Uterus (tissue), 4 donors: ENCODE results near the gene HDLBP. TPM values are rescaled to one million over a fixed set of nuclear protein-coding genes. Genes with fewer than 3 reads are reported as not detected.

Experiments used
- DNase-seq, 2 donors: peaks; one replicate each; pipeline ENCODE4 v3.0.0-alpha.2; 2019 to 2020
- H3K27ac ChIP-seq, 2 donors: fragments of 200-600 bp; sonication (generic); 1 replicate in 1 of 2; 2 replicates in 1 of 2; pipeline ENCODE4 v1.5.1; 2016 to 2018
- H3K27me3 ChIP-seq, 2 donors: fragments of 200-600 bp; sonication (generic); one replicate each; pipeline ENCODE4 v1.5.1; 2018 to 2019; ENCODE audit warnings: control low read depth in 1 of 2
- H3K36me3 ChIP-seq, 2 donors: fragments of 200-600 bp; sonication (generic); one replicate each; pipeline ENCODE4 v1.5.1; 2019; ENCODE audit warnings: control low read depth in 1 of 2
- H3K4me1 ChIP-seq, 2 donors: fragments of 200-600 bp; sonication (generic); one replicate each; pipeline ENCODE4 v1.5.1; 2018 to 2019; ENCODE audit warnings: control low read depth in 1 of 2
- H3K4me3 ChIP-seq, 2 donors: fragments of 200-600 bp; sonication (generic); 1 replicate in 1 of 2; 2 replicates in 1 of 2; pipeline ENCODE4 v1.5.1; 2018 to 2019; ENCODE audit warnings: mild to moderate bottlenecking in 1 of 2
- H3K9me3 ChIP-seq, 2 donors: fragments of 200-600 bp; sonication (generic); one replicate each; pipeline ENCODE4 v1.5.1; 2019; ENCODE audit warnings: control low read depth in 1 of 2
- CTCF ChIP-seq, 4 experiments: fragments of 200-600 bp in 2 of 4; fragments of 450-650 bp in 2 of 4; sonication (generic) in 2 of 4; IDR thresholded peaks; one replicate each; pipeline ENCODE4 v1.5.1; 2016 to 2019; ENCODE audit warnings: antibody characterized with exemption in 4 of 4, mild to moderate bottlenecking in 2 of 4, moderate library complexity in 1 of 4
- POLR2A ChIP-seq, 2 donors: fragments of 450-650 bp; IDR thresholded peaks; one replicate each; pipeline ENCODE4 v1.6.1; 2016; ENCODE audit warnings: antibody characterized with exemption in 2 of 2, mild to moderate bottlenecking in 1 of 2, moderate library complexity in 1 of 2
- intact Hi-C: fragments of 100-400 bp; cut with DNase I; formaldehyde crosslinking; loops from one replicate; pipeline ENCODE4 v1.15.1; 2023; ENCODE audit warnings: low total_unique reads
- total RNA-seq, 4 donors: library from RNA; depleted of rRNA in 3 of 4; stranded (reverse); fragments of >200 nt in 3 of 4; gene quantifications; one replicate each; pipeline versions ENCODE4 v1.1.0 to v1.2.4, GENCODE V29; 2014 to 2023
- donor health status: DM: yes; HTN: yes; CAD: no.

The HDLBP gene
- total RNA-seq, 4 donors from 2014 or later = 226 to 1,465 (median 466) TPM

GRCh38 chr2:241234066-241234790, 81.2 kb downstream of the HDLBP start:
- Histone ChIP-seq H3K4me3 (no peak overlapping the region), H3K9me3 (no peaks in the 10 kb centered on the region), H3K4me1 (no peaks in the 10 kb centered on the region), H3K27me3 (no peaks in the 10 kb centered on the region), H3K36me3 (no peaks in the 10 kb centered on the region), H3K27ac (no peak overlapping the region)
- intact Hi-C loops = no loop called here
- no peak for DNase-seq
- TF ChIP-seq CTCF (IDR thresholded peaks at IDR 0.05) = no peak
- no peak for TF ChIP-seq POLR2A (IDR thresholded peaks at IDR 0.05)

GRCh38 chr2:241232736-241233575, 82.5 kb downstream of the HDLBP start:
- DNase-seq = no peak
- no peaks in the 10 kb centered on the region for H3K27me3 ChIP-seq
- no peaks in the 10 kb centered on the region for H3K9me3 ChIP-seq
- intact Hi-C loops = no loop called here
- no peak overlapping the region for H3K4me3 ChIP-seq
- no peaks in the 10 kb centered on the region for H3K36me3 ChIP-seq
- TF ChIP-seq POLR2A (IDR thresholded peaks at IDR 0.05) = no peak
- TF ChIP-seq CTCF (IDR thresholded peaks at IDR 0.05) = no peak
- no peak overlapping the region for H3K27ac ChIP-seq
- no peaks in the 10 kb centered on the region for H3K4me1 ChIP-seq

GRCh38 chr2:241230435-241230834, 85.0 kb downstream of the HDLBP start:
- DNase-seq = no peak
- H3K36me3 ChIP-seq = no peaks in the 10 kb centered on the region
- no peaks in the 10 kb centered on the region for H3K4me1 ChIP-seq
- no peaks in the 10 kb centered on the region for H3K9me3 ChIP-seq
- no peak overlapping the region for H3K4me3 ChIP-seq
- TF ChIP-seq POLR2A (IDR thresholded peaks at IDR 0.05) (no peak), CTCF (IDR thresholded peaks at IDR 0.05) (no peak)
- H3K27ac ChIP-seq = no peak overlapping the region
- no peaks in the 10 kb centered on the region for H3K27me3 ChIP-seq
- intact Hi-C loops = no loop called here

GRCh38 chr2:241229563-241230401, 85.7 kb downstream of the HDLBP start:
- H3K27ac ChIP-seq = no peak overlapping the region
- no peaks in the 10 kb centered on the region for H3K27me3 ChIP-seq
- H3K4me3 ChIP-seq = no peak overlapping the region
- intact Hi-C loops = no loop called here
- TF ChIP-seq POLR2A (IDR thresholded peaks at IDR 0.05) = no peak
- TF ChIP-seq CTCF (IDR thresholded peaks at IDR 0.05) = no peak
- DNase-seq = no peak
- no peaks in the 10 kb centered on the region for H3K9me3 ChIP-seq
- no peaks in the 10 kb centered on the region for H3K36me3 ChIP-seq
- no peaks in the 10 kb centered on the region for H3K4me1 ChIP-seq
